ENCODE results near the gene SNRNP25. TPM values are rescaled to one million over a fixed set of nuclear protein-coding genes. Genes with fewer than 3 reads are reported as not detected.

The SNRNP25 gene
- total RNA-seq, 2 experiments from 2014 or later: 38.0 to 38.6 TPM

- H3K36me3 Mint-ChIP-seq (ENCODE audit: low read depth): no peaks in the 10 kb centered on the region
- CTCF ChIA-PET: interaction anchor here (1.2 to 6.6 kb wide), 4 partner anchors 13 to 40 kb away, joined by 3 to 37 read pairs (median 9); no protein-coding TSS in a partner anchor
- peaks cover 10% of the 10 kb centered on the region for H3K27me3 Mint-ChIP-seq (ENCODE audit: low read depth)
- intact Hi-C loops (cut with micrococcal nuclease): no loop called here
- H3K9me3 Mint-ChIP-seq: no peaks in the 10 kb centered on the region
- peak; percentile 46 for DNase-seq
- peak overlapping the region; percentile 75 for H3K4me3 Mint-ChIP-seq
- no peak overlapping the region for H3K27ac Mint-ChIP-seq
- H3K4me1 Mint-ChIP-seq (ENCODE audit: low read depth): peaks cover 20% of the 10 kb centered on the region
Observed at GRCh38 chr16:77273-77806, 23.7 kb downstream of the SNRNP25 start.

- CTCF ChIA-PET: interaction anchor here (1.2 to 6.6 kb wide), 4 partner anchors 13 to 39 kb away, joined by 3 to 37 read pairs (median 9); no protein-coding TSS in a partner anchor
- no peaks in the 10 kb centered on the region for H3K36me3 Mint-ChIP-seq (ENCODE audit: low read depth)
- intact Hi-C loops (cut with micrococcal nuclease): no loop called here
- H3K27ac Mint-ChIP-seq: peak within 1 kb of the TSS; percentile 80
- H3K4me1 Mint-ChIP-seq (ENCODE audit: low read depth): peaks cover 21% of the 10 kb centered on the region
- H3K27me3 Mint-ChIP-seq (ENCODE audit: low read depth): peaks cover 8% of the 10 kb centered on the region
- no peaks in the 10 kb centered on the region for H3K9me3 Mint-ChIP-seq
- H3K4me3 Mint-ChIP-seq: peak within 1 kb of the TSS; percentile 80
- peak; percentile 82 for DNase-seq
Observed at GRCh38 chr16:77807-78443, 24.3 kb downstream of the SNRNP25 start, which contains the start of gene MPG. TSS of gene MPG (plus strand) at chr16:78225. CDS start at chr16:78310, 85 bp downstream.

GRCh38 chr16:78444-79150, 25.0 kb downstream of the SNRNP25 start:
- H3K27me3 Mint-ChIP-seq (ENCODE audit: low read depth): peaks cover 4% of the 10 kb centered on the region
- no peaks in the 10 kb centered on the region for H3K9me3 Mint-ChIP-seq
- peaks cover 25% of the 10 kb centered on the region for H3K4me1 Mint-ChIP-seq (ENCODE audit: low read depth)
- no peak for DNase-seq
- CTCF ChIA-PET: interaction anchor here (2.9 to 6.6 kb wide), 2 partner anchors 14 to 18 kb away, joined by 14 to 37 read pairs; no protein-coding TSS in a partner anchor
- H3K4me3 Mint-ChIP-seq: peak overlapping the region; percentile 80
- peak overlapping the region; percentile 80 for H3K27ac Mint-ChIP-seq
- H3K36me3 Mint-ChIP-seq (ENCODE audit: low read depth): peaks cover under 1% of the 10 kb centered on the region
- intact Hi-C loops (cut with micrococcal nuclease): no loop called here

DNA sequence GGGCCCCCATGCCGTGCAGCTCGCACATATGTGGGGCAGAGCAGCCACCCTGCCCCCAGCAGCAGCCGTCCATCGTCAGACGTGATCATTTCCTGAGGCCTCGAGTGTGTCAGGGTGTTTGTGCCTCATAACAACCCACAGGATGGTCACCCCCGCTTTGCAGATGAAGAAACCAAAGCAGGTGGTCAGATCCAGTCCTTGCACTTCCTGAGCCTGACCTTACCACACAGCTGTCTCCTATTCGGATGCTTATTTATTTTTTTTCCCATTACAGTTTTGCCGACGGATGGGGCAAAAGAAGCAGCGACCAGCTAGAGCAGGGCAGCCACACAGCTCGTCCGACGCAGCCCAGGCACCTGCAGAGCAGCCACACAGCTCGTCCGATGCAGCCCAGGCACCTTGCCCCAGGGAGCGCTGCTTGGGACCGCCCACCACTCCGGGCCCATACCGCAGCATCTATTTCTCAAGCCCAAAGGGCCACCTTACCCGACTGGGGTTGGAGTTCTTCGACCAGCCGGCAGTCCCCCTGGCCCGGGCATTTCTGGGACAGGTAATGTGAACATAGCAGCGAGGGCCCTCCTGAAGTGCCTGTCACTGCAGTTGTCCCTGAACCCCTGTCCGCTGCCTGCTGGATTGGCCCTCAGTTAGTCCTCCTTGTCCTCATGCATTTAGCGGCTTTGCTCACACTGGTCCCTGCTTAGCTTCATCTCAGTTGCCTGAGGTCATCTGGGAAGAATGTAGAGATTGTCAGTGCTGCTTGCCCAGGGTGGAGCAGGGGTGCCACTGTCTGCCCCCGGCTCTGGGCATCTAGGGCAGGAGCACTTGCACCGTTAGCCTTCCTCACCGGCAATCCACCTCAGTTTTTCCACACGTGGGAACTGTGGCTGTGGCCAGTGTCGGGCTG, 25.8 kb downstream of the SNRNP25 start:
- no peak for DNase-seq
- Mint-ChIP-seq H3K9me3 (no peaks in the 10 kb centered on the region), H3K36me3 (ENCODE audit: low read depth) (peaks cover 5% of the 10 kb centered on the region), H3K27ac (no peak overlapping the region), H3K4me1 (ENCODE audit: low read depth) (peaks cover 33% of the 10 kb centered on the region), H3K4me3 (peak overlapping the region; percentile 80), H3K27me3 (ENCODE audit: low read depth) (no peaks in the 10 kb centered on the region)
- intact Hi-C loops (cut with micrococcal nuclease): no loop called here
- CTCF ChIA-PET: interaction anchor here (2.9 to 6.6 kb wide), 2 partner anchors 15 to 17 kb away, joined by 14 to 37 read pairs; no protein-coding TSS in a partner anchor

- Mint-ChIP-seq H3K4me1 (ENCODE audit: low read depth) (peaks cover 37% of the 10 kb centered on the region), H3K9me3 (no peaks in the 10 kb centered on the region), H3K36me3 (ENCODE audit: low read depth) (peaks cover 11% of the 10 kb centered on the region), H3K27me3 (ENCODE audit: low read depth) (no peaks in the 10 kb centered on the region), H3K27ac (no peak overlapping the region), H3K4me3 (no peak overlapping the region)
- DNase-seq: no peak
- intact Hi-C loops (cut with micrococcal nuclease): no loop called here
- CTCF ChIA-PET: interaction anchor here (4.5 kb wide), 1 partner anchor 12 kb away, joined by 44 read pairs; no protein-coding TSS in a partner anchor
Observed at GRCh38 chr16:83060-83603, 29.5 kb downstream of the SNRNP25 start.

DNA sequence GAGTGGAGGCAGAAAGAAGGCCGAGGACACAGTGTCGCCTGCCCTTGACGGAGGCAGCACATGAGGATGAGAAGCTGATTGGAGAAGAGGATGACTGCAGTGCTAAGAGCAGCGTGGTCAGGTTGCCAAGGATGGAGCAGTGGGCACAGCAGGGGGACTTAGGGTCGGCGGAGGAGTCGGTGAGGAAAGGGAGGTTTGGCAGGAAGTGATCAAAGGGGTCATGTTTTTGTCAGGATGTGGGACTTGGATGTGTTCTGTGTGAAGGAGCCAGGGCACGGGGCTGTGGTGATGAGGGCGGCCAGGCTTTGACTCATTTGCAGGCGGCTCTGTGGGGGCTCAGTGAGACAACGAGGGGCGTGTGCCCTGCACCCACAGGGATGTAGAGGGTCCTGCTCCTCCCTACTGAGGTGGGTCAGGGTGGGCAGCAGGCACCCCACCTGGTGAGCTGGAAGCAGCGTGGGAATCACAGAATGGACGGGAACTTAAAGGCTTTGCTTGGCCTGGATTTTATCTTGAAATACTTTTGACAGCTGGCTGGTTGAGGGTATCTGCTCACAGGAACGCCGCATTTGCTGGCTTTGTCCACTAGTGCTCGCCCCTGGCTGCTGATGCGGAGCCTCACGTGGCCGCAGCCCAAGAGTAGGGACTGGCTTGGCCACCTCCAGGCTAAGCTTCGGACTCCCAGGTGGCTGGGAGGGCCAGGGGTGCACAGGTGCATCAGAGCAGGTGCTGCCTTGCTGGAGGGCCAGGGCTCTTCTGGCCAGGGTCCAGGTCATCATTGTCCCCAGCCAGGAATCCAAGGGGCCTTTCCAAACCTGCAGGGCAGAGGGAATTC, 30.4 kb downstream of the SNRNP25 start:
- intact Hi-C loops (cut with micrococcal nuclease): loop anchor here (1.0 kb wide), 1 partner anchor 31 kb away; the partner anchor contains the start of genes POLR3K and SNRNP25
- Mint-ChIP-seq H3K4me1 (ENCODE audit: low read depth) (peaks cover 32% of the 10 kb centered on the region), H3K36me3 (ENCODE audit: low read depth) (peaks cover 13% of the 10 kb centered on the region), H3K4me3 (no peak overlapping the region), H3K9me3 (no peaks in the 10 kb centered on the region), H3K27ac (peak overlapping the region; percentile 79), H3K27me3 (ENCODE audit: low read depth) (no peaks in the 10 kb centered on the region)
- peak; percentile 36 for DNase-seq
- CTCF ChIA-PET: interaction anchor here (0.5 to 4.5 kb wide), 3 partner anchors 11 to 138 kb away, joined by 4 to 44 read pairs (median 12); no protein-coding TSS in a partner anchor

DNA sequence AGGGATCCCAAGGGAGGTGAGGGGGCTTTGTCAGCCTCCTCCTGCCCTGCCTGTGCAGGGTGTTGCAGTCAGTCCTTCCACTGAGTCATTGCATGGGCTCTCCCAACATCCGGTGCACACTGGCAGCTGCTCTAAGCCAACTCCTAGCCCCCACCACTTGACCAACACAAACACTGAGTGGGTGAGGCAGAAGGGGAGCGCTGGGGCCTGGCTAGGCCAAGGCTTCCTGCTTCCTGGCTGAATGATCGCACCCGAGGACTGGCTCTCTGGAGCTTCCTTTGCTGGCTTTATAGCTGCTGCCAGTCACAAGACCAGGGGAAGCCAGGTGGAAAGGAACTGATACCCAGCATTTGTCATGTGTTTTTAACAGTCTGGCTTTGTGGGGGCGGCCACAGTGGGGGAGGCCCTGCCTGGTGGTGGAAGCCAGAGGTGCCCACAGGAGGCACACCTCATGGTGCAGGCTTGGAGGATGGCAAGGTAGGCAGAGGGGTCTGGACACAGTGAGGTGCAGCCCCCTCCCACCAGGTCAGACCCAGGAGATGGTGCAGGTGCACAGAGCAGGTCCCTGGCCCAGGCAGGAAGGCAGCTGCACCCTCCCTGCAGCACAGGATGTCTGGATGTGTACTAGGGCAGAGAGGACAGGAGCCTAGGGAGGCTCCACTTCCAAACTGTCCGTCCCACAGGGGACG, 31.2 kb downstream of the SNRNP25 start:
- peak; percentile 84 for DNase-seq
- CTCF ChIA-PET: interaction anchor here (1.0 to 4.5 kb wide), 3 partner anchors 11 to 33 kb away, joined by 3 to 44 read pairs (median 12); no protein-coding TSS in a partner anchor
- Mint-ChIP-seq H3K4me3 (peak overlapping the region; percentile 21), H3K27me3 (ENCODE audit: low read depth) (no peaks in the 10 kb centered on the region), H3K4me1 (ENCODE audit: low read depth) (peaks cover 28% of the 10 kb centered on the region), H3K9me3 (no peaks in the 10 kb centered on the region), H3K27ac (peak overlapping the region; percentile 79), H3K36me3 (ENCODE audit: low read depth) (peaks cover 13% of the 10 kb centered on the region)
- intact Hi-C loops (cut with micrococcal nuclease): loop anchor here (1.0 kb wide), 1 partner anchor 32 kb away; the partner anchor contains the start of genes POLR3K and SNRNP25

- Mint-ChIP-seq H3K36me3 (ENCODE audit: low read depth) (peaks cover 13% of the 10 kb centered on the region), H3K27me3 (ENCODE audit: low read depth) (no peaks in the 10 kb centered on the region), H3K4me3 (no peak overlapping the region), H3K9me3 (no peaks in the 10 kb centered on the region), H3K4me1 (ENCODE audit: low read depth) (peaks cover 28% of the 10 kb centered on the region), H3K27ac (peak overlapping the region; percentile 79)
- CTCF ChIA-PET: interaction anchor here (1.0 to 4.5 kb wide), 3 partner anchors 10 to 32 kb away, joined by 3 to 44 read pairs (median 12); no protein-coding TSS in a partner anchor
- no peak for DNase-seq
- intact Hi-C loops (cut with micrococcal nuclease): no loop called here
Observed at GRCh38 chr16:85407-85782, 31.8 kb downstream of the SNRNP25 start.

- DNase-seq: no peak
- no peaks in the 10 kb centered on the region for H3K9me3 Mint-ChIP-seq
- H3K4me1 Mint-ChIP-seq (ENCODE audit: low read depth): peaks cover 28% of the 10 kb centered on the region
- H3K27ac Mint-ChIP-seq: peak overlapping the region; percentile 41
- no peak overlapping the region for H3K4me3 Mint-ChIP-seq
- CTCF ChIA-PET: interaction anchor here (1.0 to 4.5 kb wide), 2 partner anchors 10 to 32 kb away, joined by 3 to 44 read pairs; no protein-coding TSS in a partner anchor
- intact Hi-C loops (cut with micrococcal nuclease): no loop called here
- peaks cover 13% of the 10 kb centered on the region for H3K36me3 Mint-ChIP-seq (ENCODE audit: low read depth)
- no peaks in the 10 kb centered on the region for H3K27me3 Mint-ChIP-seq (ENCODE audit: low read depth)
Observed at GRCh38 chr16:85865-86264, 32.2 kb downstream of the SNRNP25 start.

DNA sequence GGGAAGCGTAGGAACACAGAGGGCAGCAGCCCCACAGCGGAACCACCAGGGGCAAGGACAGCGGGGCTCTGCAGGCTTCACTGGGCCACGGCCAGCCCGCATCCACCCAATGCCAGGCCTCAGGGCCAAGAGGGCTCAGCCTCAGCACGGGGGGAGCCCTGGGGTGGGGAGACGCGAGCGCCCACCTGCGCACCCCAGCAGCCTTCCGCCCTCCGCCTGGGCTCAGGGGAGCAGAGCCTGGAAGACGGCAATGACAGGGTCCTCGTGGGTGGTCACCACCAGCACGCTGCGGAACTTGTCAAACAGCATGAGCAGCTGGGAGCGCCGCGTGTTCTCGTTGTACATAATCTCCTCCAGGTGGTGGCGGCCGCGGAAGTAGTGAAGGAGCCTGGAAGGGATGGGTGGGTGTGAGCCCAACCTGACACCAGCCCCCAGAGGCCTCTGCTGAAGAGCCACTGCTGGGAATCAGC, 32.9 kb downstream of the SNRNP25 start:
- intact Hi-C loops (cut with micrococcal nuclease): no loop called here
- Mint-ChIP-seq H3K4me1 (ENCODE audit: low read depth) (peaks cover 28% of the 10 kb centered on the region), H3K4me3 (no peak overlapping the region), H3K27me3 (ENCODE audit: low read depth) (no peaks in the 10 kb centered on the region), H3K9me3 (no peaks in the 10 kb centered on the region), H3K27ac (peak overlapping the region; percentile 41), H3K36me3 (ENCODE audit: low read depth) (peaks cover 13% of the 10 kb centered on the region)
- DNase-seq: no peak
- CTCF ChIA-PET: interaction anchor here (4.5 kb wide), 1 partner anchor 9 kb away, joined by 44 read pairs; no protein-coding TSS in a partner anchor

Data from activated naive CD4-positive, alpha-beta T cell treated with anti-CD3 and anti-CD28 coated beads for 36 hours (primary cell).